ENCODE data around the gene MPZL1.

The MPZL1 gene

DNA sequence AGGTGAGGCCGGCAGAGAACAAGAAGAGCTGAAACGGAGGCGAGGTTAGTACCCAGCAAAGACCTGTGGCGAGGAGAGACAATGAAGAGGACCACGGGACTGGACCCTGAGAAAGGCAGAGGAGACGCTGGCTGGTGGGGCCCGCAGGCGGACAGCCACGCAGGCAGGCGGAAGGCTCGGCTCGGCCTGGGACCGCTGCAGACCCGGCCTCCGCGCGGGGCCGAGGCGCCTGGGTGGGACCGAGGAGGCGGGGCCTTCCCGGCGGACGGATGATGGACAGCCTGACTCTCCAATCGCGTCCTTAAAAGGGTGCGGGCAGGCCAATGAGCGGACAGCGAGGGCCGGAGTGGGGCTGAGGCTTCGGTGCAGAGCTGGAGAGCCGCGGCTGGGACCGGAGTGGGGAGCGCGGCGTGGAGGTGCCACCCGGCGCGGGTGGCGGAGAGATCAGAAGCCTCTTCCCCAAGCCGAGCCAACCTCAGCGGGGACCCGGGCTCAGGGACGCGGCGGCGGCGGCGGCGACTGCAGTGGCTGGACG, at the start of gene MPZL1:
Gene MPZL1, plus strand, starts transcription at position 366 of the 535 bp plus-strand sequence. CDS start 170 bp downstream, outside the sequence.
- Mint-ChIP-seq H3K36me3 (peaks cover 7% of the 10 kb centered on the region), H3K4me3 (peak within 1 kb of the TSS; percentile 92), H3K27ac (peak within 1 kb of the TSS; percentile 88), H3K9me3 (no peaks in the 10 kb centered on the region), H3K27me3 (no peaks in the 10 kb centered on the region), H3K4me1 (peaks cover 69% of the 10 kb centered on the region)
- CTCF ChIA-PET = interaction anchor here (0.9 kb wide), 1 partner anchor 76 kb away, joined by 3 read pairs; no protein-coding TSS in a partner anchor
- peak; percentile 94 for DNase-seq

DNA sequence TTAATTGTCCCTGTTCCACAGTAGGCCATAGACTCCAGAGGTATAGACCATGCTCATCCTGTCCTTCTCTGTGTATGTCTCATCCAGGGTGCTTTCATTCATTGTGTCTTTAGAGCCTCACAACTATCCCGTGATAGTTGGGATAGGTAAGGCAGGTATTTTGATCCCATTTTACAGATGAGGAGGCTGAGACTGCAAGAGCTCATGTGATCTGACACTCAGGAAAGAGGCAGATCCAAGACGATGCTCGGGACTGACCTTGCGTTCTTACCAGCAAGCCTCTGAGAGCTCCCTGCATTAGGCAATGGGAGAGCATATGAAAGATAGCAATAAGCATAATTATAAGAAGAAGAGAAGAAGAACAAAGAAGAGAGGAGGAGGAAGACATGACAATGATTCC, 49.0 kb upstream of the MPZL1 start:
- Mint-ChIP-seq H3K4me3 (no peak overlapping the region), H3K4me1 (peaks cover 58% of the 10 kb centered on the region), H3K27me3 (no peaks in the 10 kb centered on the region), H3K27ac (no peak overlapping the region), H3K9me3 (no peaks in the 10 kb centered on the region), H3K36me3 (peaks cover 70% of the 10 kb centered on the region)
- no peak for DNase-seq
- CTCF ChIA-PET = interaction anchor here (1.5 to 1.9 kb wide), 2 partner anchors 8 to 15 kb away, joined by 5 read pairs; no protein-coding TSS in a partner anchor

DNA sequence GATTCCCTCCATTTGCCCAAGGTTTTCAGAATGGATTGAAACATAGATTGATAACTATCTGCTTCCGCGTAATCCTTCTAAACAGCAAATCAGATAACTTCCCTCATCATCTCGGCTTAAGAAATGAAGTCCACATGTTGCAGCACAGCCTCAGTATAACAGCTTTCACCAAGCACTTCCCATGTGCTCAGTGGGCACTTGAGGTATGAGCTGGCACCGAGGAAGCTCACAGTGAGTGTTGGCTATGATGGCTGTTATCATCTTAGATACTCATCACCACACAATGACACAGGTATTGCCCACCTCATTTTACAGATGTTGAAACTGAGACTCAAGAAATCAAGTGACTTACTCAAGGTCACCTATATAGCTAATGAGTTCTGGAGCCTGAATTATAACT, 48.5 kb upstream of the MPZL1 start:
- peaks cover 57% of the 10 kb centered on the region for H3K4me1 Mint-ChIP-seq
- H3K4me3 Mint-ChIP-seq = no peak overlapping the region
- H3K36me3 Mint-ChIP-seq = peaks cover 68% of the 10 kb centered on the region
- no peaks in the 10 kb centered on the region for H3K9me3 Mint-ChIP-seq
- no peak overlapping the region for H3K27ac Mint-ChIP-seq
- DNase-seq = no peak
- H3K27me3 Mint-ChIP-seq = no peaks in the 10 kb centered on the region
- CTCF ChIA-PET = interaction anchor here (3.3 kb wide), 1 partner anchor 72 kb away, joined by 17 read pairs; no protein-coding TSS in a partner anchor

DNA sequence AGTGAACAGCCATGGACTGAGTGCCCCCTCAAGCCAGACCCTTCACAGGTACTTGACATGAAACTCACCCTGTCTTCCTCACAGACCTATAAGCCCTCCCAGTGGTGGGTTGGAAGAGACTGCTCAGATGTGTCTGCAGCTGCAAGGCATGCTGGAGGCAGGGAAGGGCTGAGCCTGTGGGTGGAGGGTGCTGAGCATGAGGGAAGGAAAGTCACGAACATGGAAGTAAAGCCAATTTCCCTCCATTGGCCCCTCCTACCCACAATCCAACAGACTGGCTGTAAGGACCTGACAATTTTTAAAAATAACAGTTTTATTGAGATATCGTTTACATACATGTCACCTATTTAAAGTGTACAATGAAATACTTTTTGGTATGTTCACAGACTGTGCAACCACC, 47.6 kb upstream of the MPZL1 start:
- Mint-ChIP-seq H3K9me3 (no peaks in the 10 kb centered on the region), H3K36me3 (peaks cover 61% of the 10 kb centered on the region)

DNA sequence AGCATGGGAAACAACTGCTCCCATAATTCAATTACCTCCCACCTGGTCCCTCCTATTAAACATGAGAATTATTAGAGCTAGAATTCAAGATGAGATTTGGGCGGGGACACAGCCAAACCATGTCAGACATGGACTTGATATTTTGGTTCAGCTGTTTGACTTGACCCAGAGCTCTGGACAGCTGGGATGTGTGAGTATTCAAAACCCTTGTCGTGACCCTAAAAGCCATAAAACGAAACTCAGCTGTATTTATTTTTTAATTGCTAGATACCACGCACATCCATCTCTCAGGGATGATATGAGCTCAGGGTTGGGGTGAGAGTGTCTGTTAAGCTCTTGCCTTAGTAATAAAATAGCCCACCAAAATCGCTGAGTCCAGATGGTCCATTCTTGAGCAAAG, 46.3 kb upstream of the MPZL1 start:
- Mint-ChIP-seq H3K27ac (peak overlapping the region; percentile 29), H3K9me3 (no peaks in the 10 kb centered on the region), H3K36me3 (peaks cover 54% of the 10 kb centered on the region), H3K4me1 (peaks cover 47% of the 10 kb centered on the region), H3K4me3 (no peak overlapping the region), H3K27me3 (no peaks in the 10 kb centered on the region)
- CTCF ChIA-PET = interaction anchor here (0.6 to 3.3 kb wide), 4 partner anchors 13 to 81 kb away, joined by 3 to 17 read pairs (median 10); no protein-coding TSS in a partner anchor
- DNase-seq = no peak

More for the DNA sequence above, 47.6 kb upstream of the MPZL1 start:
- H3K4me1 Mint-ChIP-seq = peaks cover 51% of the 10 kb centered on the region
- no peak overlapping the region for H3K4me3 Mint-ChIP-seq
- H3K27me3 Mint-ChIP-seq = no peaks in the 10 kb centered on the region
- H3K27ac Mint-ChIP-seq = no peak overlapping the region
- CTCF ChIA-PET = interaction anchor here (2.4 to 3.3 kb wide), 2 partner anchors 14 to 73 kb away, joined by 15 to 17 read pairs; no protein-coding TSS in a partner anchor
- DNase-seq = no peak

DNA sequence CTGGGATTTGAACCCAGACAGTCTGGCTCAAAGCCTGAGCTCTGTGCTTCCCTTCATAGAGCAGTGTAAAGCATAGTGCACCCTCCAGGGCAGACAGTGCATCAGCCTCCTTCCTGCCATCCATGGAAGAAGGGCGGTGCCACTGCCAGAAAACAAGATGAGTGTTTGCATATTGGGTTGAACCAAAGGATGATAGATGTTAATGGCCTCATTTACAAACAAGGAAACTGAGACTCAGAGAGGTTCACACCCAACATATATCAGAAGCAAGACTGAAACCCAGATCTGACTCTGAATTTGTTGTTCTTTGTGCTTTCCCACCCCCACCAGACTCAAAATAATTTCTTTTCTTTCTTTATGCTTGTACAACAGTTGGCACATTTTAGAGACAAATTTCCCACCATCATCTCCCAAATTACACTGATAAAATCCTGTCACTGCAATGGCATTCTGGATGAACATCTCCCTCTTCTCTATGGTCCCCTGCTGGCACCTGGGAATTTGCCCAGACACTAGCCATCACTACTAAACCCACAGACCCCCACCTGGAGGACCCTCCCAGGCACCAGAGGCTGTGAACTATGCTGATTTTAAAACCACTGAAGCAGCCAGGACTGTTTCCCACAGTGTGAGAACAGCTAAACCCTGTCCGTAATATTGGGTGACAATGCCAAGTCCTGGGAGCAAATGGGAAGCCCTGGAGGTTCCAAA, 45.4 kb upstream of the MPZL1 start:
- no peaks in the 10 kb centered on the region for H3K9me3 Mint-ChIP-seq
- H3K27ac Mint-ChIP-seq = peak overlapping the region; percentile 65
- peaks cover 39% of the 10 kb centered on the region for H3K4me1 Mint-ChIP-seq
- CTCF ChIA-PET = interaction anchor here (2.4 to 3.3 kb wide), 2 partner anchors 12 to 75 kb away, joined by 15 to 17 read pairs; no protein-coding TSS in a partner anchor
- H3K27me3 Mint-ChIP-seq = no peaks in the 10 kb centered on the region
- DNase-seq = no peak
- no peak overlapping the region for H3K4me3 Mint-ChIP-seq
- H3K36me3 Mint-ChIP-seq = peaks cover 46% of the 10 kb centered on the region

DNA sequence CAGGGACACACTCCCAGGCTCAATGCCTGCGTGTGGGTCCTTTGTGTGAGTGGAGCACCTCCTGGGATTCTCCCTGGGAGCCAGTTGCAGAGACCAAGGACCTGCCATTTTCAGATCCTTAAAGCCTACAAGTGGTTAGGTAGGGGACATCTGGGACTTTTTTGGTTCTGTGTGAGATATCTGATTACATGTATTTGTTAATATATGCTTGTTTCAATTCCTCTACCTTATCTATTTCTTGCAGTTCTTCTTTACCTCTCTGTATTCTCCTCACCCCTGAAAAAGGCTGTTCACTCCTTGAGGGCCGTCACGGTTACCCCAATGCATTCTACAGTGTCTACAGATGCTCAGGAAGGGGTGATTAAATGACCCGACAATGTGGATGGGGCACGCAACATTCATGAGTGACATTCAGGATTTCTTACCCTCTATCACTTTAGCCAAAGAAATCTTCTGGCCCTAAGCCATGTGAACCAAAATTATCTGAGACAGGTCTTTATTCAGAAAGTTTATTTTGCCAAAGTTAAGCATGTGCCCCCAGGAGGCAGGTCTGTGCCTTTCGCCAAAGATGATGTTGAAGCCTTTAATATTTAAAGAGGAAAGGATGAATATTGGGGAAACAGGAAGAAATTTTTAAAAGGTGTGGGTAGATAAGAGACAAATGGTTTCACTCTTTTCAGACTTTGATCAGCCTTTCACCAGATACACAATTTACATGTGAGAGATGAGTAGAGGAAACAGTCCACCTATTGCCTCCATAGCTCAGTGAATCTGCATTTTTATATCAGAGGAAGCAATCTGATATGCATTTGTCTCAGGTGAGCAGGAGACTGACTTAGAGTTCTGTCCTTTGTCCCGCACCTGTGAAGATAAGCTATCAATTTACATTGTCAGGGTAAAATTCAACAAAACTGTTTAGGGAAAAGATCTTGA, 44.6 kb upstream of the MPZL1 start:
- Mint-ChIP-seq H3K27me3 (no peaks in the 10 kb centered on the region), H3K36me3 (peaks cover 43% of the 10 kb centered on the region), H3K9me3 (no peaks in the 10 kb centered on the region), H3K27ac (peak overlapping the region; percentile 47), H3K4me3 (no peak overlapping the region), H3K4me1 (peaks cover 36% of the 10 kb centered on the region)
- CTCF ChIA-PET = interaction anchor here (0.9 to 1.9 kb wide), 2 partner anchors 11 to 40 kb away, joined by 3 to 8 read pairs; no protein-coding TSS in a partner anchor
- no peak for DNase-seq

DNA sequence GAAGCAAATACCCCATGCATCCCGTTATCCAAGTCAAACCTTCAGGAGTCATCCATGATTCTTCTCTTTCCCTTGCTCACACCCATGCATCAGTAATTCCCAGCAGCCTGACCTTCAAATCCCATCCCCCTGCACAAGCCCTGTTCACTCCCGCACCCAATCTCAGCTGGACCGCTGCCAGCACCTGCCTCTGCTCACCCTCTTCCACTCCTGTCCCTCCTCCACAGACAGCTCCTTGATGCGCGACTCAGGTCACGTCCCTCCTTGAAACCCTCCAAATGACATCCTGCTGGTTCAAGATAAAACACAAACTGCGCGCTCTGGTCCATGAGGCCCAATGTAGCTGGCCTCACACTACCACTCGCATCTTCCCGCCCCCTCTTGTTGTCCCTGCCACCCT, 43.4 kb upstream of the MPZL1 start:
- H3K36me3 Mint-ChIP-seq = peaks cover 37% of the 10 kb centered on the region
- H3K27ac Mint-ChIP-seq = no peak overlapping the region
- H3K4me1 Mint-ChIP-seq = peaks cover 30% of the 10 kb centered on the region
- no peaks in the 10 kb centered on the region for H3K27me3 Mint-ChIP-seq
- H3K4me3 Mint-ChIP-seq = no peak overlapping the region
- DNase-seq = no peak
- no peaks in the 10 kb centered on the region for H3K9me3 Mint-ChIP-seq
- CTCF ChIA-PET = interaction anchor here (1.9 kb wide), 1 partner anchor 10 kb away, joined by 8 read pairs; no protein-coding TSS in a partner anchor

DNA sequence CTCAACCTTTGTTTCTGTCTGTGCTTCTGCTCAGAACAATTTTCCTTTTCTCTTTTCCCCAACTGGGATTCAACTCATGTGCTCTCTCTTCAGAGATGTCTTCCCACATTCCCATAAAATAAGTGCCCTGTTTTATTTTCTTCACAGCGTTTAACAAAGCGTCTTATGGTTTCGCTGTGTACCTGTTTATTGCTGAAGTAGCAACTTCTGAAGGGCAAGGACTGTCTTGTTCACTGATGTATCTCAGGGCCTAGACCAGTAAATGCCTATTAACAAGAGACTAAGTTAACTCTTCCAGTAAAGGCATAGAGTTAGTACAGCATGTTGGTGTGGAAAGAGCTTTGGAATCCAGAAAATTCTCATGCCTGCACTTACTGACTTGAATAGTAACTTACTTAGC, 42.9 kb upstream of the MPZL1 start:
- Mint-ChIP-seq H3K27ac (no peak overlapping the region), H3K36me3 (peaks cover 37% of the 10 kb centered on the region), H3K4me1 (peaks cover 27% of the 10 kb centered on the region), H3K27me3 (no peaks in the 10 kb centered on the region), H3K4me3 (no peak overlapping the region), H3K9me3 (no peaks in the 10 kb centered on the region)
- no peak for DNase-seq
- CTCF ChIA-PET = interaction anchor here (1.9 kb wide), 1 partner anchor 9 kb away, joined by 8 read pairs; no protein-coding TSS in a partner anchor

DNA sequence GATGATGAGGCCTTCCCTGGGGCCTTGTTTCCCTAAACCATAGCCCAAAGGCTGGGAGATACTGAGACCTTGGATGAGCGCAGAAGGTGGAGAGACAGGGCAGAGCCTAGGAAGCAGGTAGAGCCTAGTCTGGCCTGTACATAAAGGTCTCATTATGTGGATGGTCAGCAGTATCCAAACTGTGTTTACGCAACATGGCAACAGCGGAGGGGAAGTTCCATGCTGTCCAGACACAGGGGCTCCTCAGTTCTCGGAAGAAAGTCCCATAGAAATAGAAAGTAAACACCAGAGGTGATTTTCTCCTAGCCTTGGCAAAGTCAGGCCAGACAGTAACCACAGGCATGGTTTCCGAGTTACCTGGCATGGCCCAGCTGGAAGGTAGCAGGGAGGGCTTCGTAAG, 42.1 kb upstream of the MPZL1 start:
- Mint-ChIP-seq H3K4me1 (peaks cover 23% of the 10 kb centered on the region), H3K9me3 (no peaks in the 10 kb centered on the region), H3K4me3 (no peak overlapping the region), H3K27me3 (no peaks in the 10 kb centered on the region), H3K27ac (no peak overlapping the region), H3K36me3 (peaks cover 39% of the 10 kb centered on the region)
- CTCF ChIA-PET = no interaction called here
- no peak for DNase-seq

DNA sequence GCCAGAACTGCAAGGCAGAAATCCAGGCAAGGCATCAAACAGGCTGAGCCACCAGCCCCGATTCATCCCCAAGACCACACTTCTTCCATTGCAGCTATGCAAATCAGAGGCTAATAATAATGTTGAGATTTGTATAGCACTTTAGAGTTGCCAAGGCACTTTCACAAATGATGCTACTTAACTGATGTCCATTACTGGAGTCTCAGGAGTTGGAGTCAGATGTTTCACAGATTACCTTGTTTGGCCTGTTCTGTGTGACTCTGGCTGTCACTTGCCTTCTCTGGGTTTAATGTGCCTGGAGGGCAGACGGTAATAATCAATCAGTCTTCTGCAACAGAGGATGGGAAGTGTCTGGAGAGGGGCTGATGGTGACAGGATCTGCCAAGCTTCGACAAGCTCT, 40.8 kb upstream of the MPZL1 start:
- H3K4me1 Mint-ChIP-seq = peaks cover 14% of the 10 kb centered on the region
- H3K27me3 Mint-ChIP-seq = no peaks in the 10 kb centered on the region
- H3K4me3 Mint-ChIP-seq = no peak overlapping the region
- CTCF ChIA-PET = interaction anchor here (0.9 to 3.0 kb wide), 3 partner anchors 9 to 80 kb away, joined by 3 to 11 read pairs (median 5); no protein-coding TSS in a partner anchor
- H3K36me3 Mint-ChIP-seq = peaks cover 43% of the 10 kb centered on the region
- H3K9me3 Mint-ChIP-seq = no peaks in the 10 kb centered on the region
- no peak for DNase-seq
- peak overlapping the region; percentile 25 for H3K27ac Mint-ChIP-seq

DNA sequence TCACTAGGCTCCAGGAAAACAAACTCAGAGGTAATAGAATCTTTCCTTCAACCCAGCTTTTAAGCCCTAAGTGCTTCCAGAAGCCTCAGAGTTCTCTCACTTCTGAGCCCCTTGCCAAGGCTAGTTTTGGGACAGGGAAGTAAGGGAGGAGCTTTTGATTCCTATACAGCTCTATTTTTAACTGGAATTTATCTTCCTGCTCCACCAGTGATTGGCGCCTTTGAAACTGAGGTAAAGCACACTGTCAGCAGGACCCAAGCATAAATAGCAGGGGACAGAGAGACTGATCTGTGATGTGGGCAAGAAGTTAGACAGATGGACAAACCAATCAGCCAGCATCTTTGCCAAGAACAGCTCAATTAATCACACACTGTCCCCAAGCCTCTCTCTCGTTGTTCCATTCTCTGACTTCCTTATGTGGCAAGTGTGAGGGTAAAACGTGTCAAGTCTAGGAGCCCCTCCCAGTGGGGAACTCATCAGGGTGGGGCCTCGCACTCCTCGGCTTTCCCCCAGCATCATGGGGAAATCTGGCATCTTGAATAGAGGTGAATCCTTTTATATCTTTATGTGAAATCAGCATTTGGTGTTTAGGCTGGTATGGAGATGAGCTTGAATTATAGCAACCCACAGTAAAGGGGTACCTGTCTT, 40.2 kb upstream of the MPZL1 start:
- CTCF ChIA-PET = interaction anchor here (1.4 to 3.0 kb wide), 2 partner anchors 10 to 81 kb away, joined by 5 to 11 read pairs; no protein-coding TSS in a partner anchor
- peaks cover 41% of the 10 kb centered on the region for H3K36me3 Mint-ChIP-seq
- H3K27me3 Mint-ChIP-seq = no peaks in the 10 kb centered on the region
- H3K4me3 Mint-ChIP-seq = no peak overlapping the region
- peaks cover 9% of the 10 kb centered on the region for H3K4me1 Mint-ChIP-seq
- H3K27ac Mint-ChIP-seq = peak overlapping the region; percentile 46
- DNase-seq = no peak
- H3K9me3 Mint-ChIP-seq = no peaks in the 10 kb centered on the region

DNA sequence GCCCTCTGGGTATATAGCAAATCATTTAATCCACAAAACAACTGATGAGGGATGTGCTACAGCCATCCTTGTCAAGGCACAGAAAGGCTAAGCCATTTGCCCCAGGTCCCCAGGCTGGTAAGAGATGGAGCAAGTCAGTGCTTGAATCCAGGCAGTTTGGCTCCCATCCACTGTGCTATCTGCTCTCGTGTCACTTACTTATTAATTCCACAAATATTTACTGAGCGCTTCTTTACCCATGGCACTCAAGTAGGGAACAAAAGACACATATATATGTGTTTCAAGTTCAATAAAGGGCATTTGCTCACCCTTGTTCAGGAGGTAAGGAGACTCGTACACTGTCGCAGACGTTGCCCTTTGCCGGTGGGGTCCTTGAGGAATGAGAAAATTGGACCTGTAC, 38.6 kb upstream of the MPZL1 start:
- peaks cover 47% of the 10 kb centered on the region for H3K36me3 Mint-ChIP-seq
- H3K27ac Mint-ChIP-seq = peak overlapping the region; percentile 14
- H3K4me3 Mint-ChIP-seq = no peak overlapping the region
- H3K4me1 Mint-ChIP-seq = peaks cover 7% of the 10 kb centered on the region
- no peak for DNase-seq
- no peaks in the 10 kb centered on the region for H3K27me3 Mint-ChIP-seq
- H3K9me3 Mint-ChIP-seq = no peaks in the 10 kb centered on the region
- CTCF ChIA-PET = no interaction called here
